ENCODE measurements around the gene REV1. TPM values are rescaled to one million over a fixed set of nuclear protein-coding genes. Genes with fewer than 3 reads are reported as not detected.

REV1 gene
- total and polyA plus RNA-seq, 2 of the 8 experiments (the other 6 are each of a cell fraction or from before 2014, with no cell fraction given): 16.6 to 34.3 TPM

GRCh38 chr2:99403084-99403483 is 86.7 kb downstream of the REV1 start:
- H2AFZ ChIP-seq (ENCODE audit: low read length): no peak overlapping the region
- no peak overlapping the region for H3K27ac ChIP-seq (ENCODE audit: low read depth, low read length)
- no peak overlapping the region for H2AK5ac ChIP-seq (ENCODE audit: low read depth, low read length)

More at GRCh38 chr2:99403084-99403483, 86.7 kb downstream of the REV1 start:
- H3K79me2 ChIP-seq (ENCODE audit: control insufficient read depth in 1 of 2, insufficient read depth in 2 of 2, low read length in 2 of 2): no peaks in the 10 kb centered on the region
- no peak overlapping the region for H3K56ac ChIP-seq (replicated peaks; ENCODE audit: insufficient read length, low read depth, low read length)
- FAIRE-seq (no peak), DNase-seq (ENCODE audit: low read depth in 1 of 2, low spot score in 2 of 2) (no peak)
- no peak overlapping the region for H3K4me2 ChIP-seq (ENCODE audit: insufficient read depth in 1 of 2, low read depth in 2 of 2, low read length in 2 of 2)
- H3K79me1 ChIP-seq (ENCODE audit: low read depth, low read length): no peaks in the 10 kb centered on the region
- H3K9ac ChIP-seq (replicated peaks in 1 of 4; ENCODE audit: extremely low read depth in 1 of 4, low read depth in 3 of 4, low read length in 3 of 4): no peak overlapping the region; a peak in 1 of 7 replicates
- TF ChIP-seq ATF2 (IDR thresholded peaks at IDR 0.05; ENCODE audit: low read length) (no peak), POLR2A (IDR thresholded peaks at IDR 0.05; ENCODE audit: control extremely low read depth in 1 of 2, low read depth in 2 of 2, low read length in 2 of 2) (no peak), SUZ12 (IDR thresholded peaks at IDR 0.05; ENCODE audit: low read length) (no peak), SP2 (IDR thresholded peaks at IDR 0.05; ENCODE audit: low read length) (no peak), BRCA1 (IDR thresholded peaks at IDR 0.05; ENCODE audit: low read depth, low read length) (no peak)
- peaks cover 0 to 4% (median 2%) of the 10 kb centered on the region in 4 experiments; a peak in 4 of 7 replicates for H3K4me1 ChIP-seq (replicated peaks in 1 of 4; ENCODE audit: control insufficient read depth in 3 of 4, insufficient read depth in 4 of 4, low read length in 3 of 4)
- H3K4me3 ChIP-seq (ENCODE audit: extremely low read depth in 1 of 4, insufficient read depth in 2 of 4, low read depth in 3 of 4, low read length in 4 of 4): no peak overlapping the region
- H4K5ac ChIP-seq (ENCODE audit: insufficient read length, low read depth, low read length): no peak overlapping the region
- H3K36me3 ChIP-seq (ENCODE audit: control insufficient read depth in 2 of 4, insufficient read depth in 4 of 4, low read length in 3 of 4): peaks cover 10 to 81% (median 57%) of the 10 kb centered on the region in 4 experiments
- no peak overlapping the region for H2BK5ac ChIP-seq (ENCODE audit: low read depth, low read length)
- no peak overlapping the region for H2BK15ac ChIP-seq (ENCODE audit: low read length)
- no peak overlapping the region for H3K4ac ChIP-seq (replicated peaks; ENCODE audit: insufficient read length, low read depth, low read length)
- no peak overlapping the region for H4K91ac ChIP-seq (replicated peaks; ENCODE audit: insufficient read length, low read length)
- no peak overlapping the region for H3K23ac ChIP-seq (ENCODE audit: insufficient read length)
- H2BK120ac ChIP-seq (replicated peaks; ENCODE audit: low read depth, low read length): no peak overlapping the region
- no peaks in the 10 kb centered on the region for H3K23me2 ChIP-seq (ENCODE audit: low read depth, low read length)
- H2BK20ac ChIP-seq (ENCODE audit: low read length): no peak overlapping the region
- H3K14ac ChIP-seq (ENCODE audit: insufficient read length): no peak overlapping the region
- H3K27me3 ChIP-seq (replicated peaks in 1 of 4; ENCODE audit: control insufficient read depth in 3 of 4, extremely low read depth in 1 of 4, insufficient read depth in 3 of 4, low read length in 3 of 4): no peaks in the 10 kb centered on the region
- H4K20me1 ChIP-seq (replicated peaks in 1 of 2; ENCODE audit: control insufficient read depth in 1 of 2, insufficient read depth in 2 of 2, low read length in 2 of 2): no peaks in the 10 kb centered on the region
- H2BK12ac ChIP-seq (ENCODE audit: low read depth, low read length): no peak overlapping the region
- ChIA-PET CTCF (ENCODE audit: partially characterized antibody) (interaction anchor here (0.9 to 2.3 kb wide), 5 partner anchors 10 to 66 kb away, joined by 3 to 11 read pairs (median 4); partner anchors contain the start of genes EIF5B and TXNDC9), POLR2A (ENCODE audit: partially characterized antibody) (interaction anchor here (0.6 to 1.0 kb wide), 3 partner anchors 20 to 57 kb away, joined by 3 to 4 read pairs (median 3); no protein-coding TSS in a partner anchor)
- no peak overlapping the region for H3K18ac ChIP-seq (ENCODE audit: extremely low read depth, low read length)
- H4K8ac ChIP-seq (ENCODE audit: extremely low read depth, insufficient read depth, low read length): no peak overlapping the region
- H3K9me3 ChIP-seq (ENCODE audit: insufficient read depth in 2 of 2, low read depth in 1 of 2, low read length in 1 of 2): no peaks in the 10 kb centered on the region

Data from H1 (cell line).